ENCODE results near the gene FGF11. TPM values are rescaled to one million over a fixed set of nuclear protein-coding genes. Genes with fewer than 3 reads are reported as not detected.

FGF11 gene
- total and polyA plus RNA-seq, 4 donors, result 0.47 to 3.5 (median 0.66) TPM

DNA sequence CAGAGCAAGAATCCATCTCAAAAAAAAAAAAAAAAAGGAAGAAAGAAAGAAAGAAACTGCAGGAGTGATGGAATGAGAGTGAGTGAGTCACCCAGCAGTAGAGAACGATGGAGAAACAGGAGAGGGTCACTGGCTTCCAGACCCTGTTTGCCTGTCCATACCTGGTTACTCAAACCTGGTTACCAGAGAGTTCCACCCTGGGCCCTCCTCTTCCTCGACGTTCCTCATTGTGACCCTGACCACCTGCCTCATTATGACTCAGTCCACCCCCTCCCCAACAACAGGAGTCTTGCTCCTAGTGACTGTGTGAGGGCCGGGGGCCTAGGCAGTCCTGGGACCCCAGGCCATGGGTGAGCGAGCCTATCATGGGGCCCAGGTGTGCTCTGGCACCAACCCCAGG lies 10.8 kb upstream of the FGF11 start, which contains the start of gene SPEM3:
TSS of gene SPEM3 (plus strand) at position 301 of the 400 bp plus-strand sequence. CDS start at position 347, 46 bp downstream.
- no peaks in the 10 kb centered on the region for H3K9me3 ChIP-seq (ENCODE audit: control insufficient read depth in 4 of 4, insufficient read depth in 3 of 4, low read length in 3 of 4)
- H3K27ac ChIP-seq (ENCODE audit: low read depth in 1 of 2, low read length in 1 of 2), result no peak within 1 kb of the TSS
- 72 to 80% methylated on average over 5 of the region's 5 CpGs for WGBS, 2 donors
- no peaks in the 10 kb centered on the region for H3K36me3 ChIP-seq (ENCODE audit: control insufficient read depth in 4 of 4, insufficient read depth in 4 of 4, low read length in 4 of 4)
- H3K4me1 ChIP-seq (ENCODE audit: control insufficient read depth in 5 of 5, insufficient read depth in 5 of 5, low read length in 5 of 5), result no peaks in the 10 kb centered on the region
- no peak within 1 kb of the TSS for H3K4me3 ChIP-seq
- no peak for TF ChIP-seq CTCF (IDR thresholded peaks at IDR 0.05; ENCODE audit: control extremely low read depth, extremely low read depth)
- no peak within 1 kb of the TSS for H3K9ac ChIP-seq (ENCODE audit: insufficient read depth in 1 of 2, low read length in 2 of 2)
- no peaks in the 10 kb centered on the region for H3K27me3 ChIP-seq (ENCODE audit: control insufficient read depth in 3 of 3, insufficient read depth in 3 of 3, low read length in 2 of 3)
- DNase-seq, result no peak
- no peak for ATAC-seq (ENCODE audit: insufficient read depth, low FRiP score)

- no peaks in the 10 kb centered on the region for H3K36me3 ChIP-seq (ENCODE audit: control insufficient read depth in 4 of 4, insufficient read depth in 4 of 4, low read length in 4 of 4)
- DNase-seq (no peak), ATAC-seq (ENCODE audit: insufficient read depth, low FRiP score) (no peak)
- 91 to 96% methylated on average over 10 of the region's 10 CpGs for WGBS, 2 donors
- peaks cover 0 to 10% (median 0%) of the 10 kb centered on the region in 3 donors for H3K27me3 ChIP-seq (ENCODE audit: control insufficient read depth in 3 of 3, insufficient read depth in 3 of 3, low read length in 2 of 3)
- no peaks in the 10 kb centered on the region for H3K4me1 ChIP-seq (ENCODE audit: control insufficient read depth in 5 of 5, insufficient read depth in 5 of 5, low read length in 5 of 5)
- H3K9me3 ChIP-seq (ENCODE audit: control insufficient read depth in 4 of 4, insufficient read depth in 3 of 4, low read length in 3 of 4), result no peaks in the 10 kb centered on the region
- no peak overlapping the region for H3K4me3 ChIP-seq
- TF ChIP-seq CTCF (IDR thresholded peaks at IDR 0.05; ENCODE audit: control extremely low read depth, extremely low read depth), result no peak
- H3K27ac ChIP-seq (ENCODE audit: low read depth in 1 of 2, low read length in 1 of 2), result no peak overlapping the region
- H3K9ac ChIP-seq (ENCODE audit: insufficient read depth in 1 of 2, low read length in 2 of 2), result no peak overlapping the region
Observed at GRCh38 chr17:7429722-7430121, 9.6 kb upstream of the FGF11 start.

DNA sequence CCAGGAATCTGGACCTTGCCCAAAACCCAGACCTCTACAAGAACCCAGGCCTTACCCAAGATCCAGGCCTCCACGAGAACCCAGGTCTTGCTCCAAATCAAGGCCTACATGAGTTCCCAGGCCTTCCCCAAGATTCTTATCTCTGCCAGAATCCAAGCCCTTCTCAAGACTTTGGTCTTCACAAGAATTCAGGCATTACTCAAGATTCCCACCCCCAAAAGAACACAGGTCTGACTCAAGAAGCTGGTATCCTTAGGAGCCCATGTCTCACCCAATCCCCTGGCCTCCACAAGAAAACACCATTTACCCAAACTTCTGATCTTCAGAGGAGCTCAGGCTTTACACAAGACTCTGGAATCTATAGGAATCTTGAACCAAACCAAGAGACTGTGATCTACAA lies 8.1 kb upstream of the FGF11 start:
- WGBS, 2 donors, result 91 to 95% methylated on average over 1 of the region's 1 CpG
- no peak overlapping the region for H3K27ac ChIP-seq (ENCODE audit: low read depth in 1 of 2, low read length in 1 of 2)
- DNase-seq, result no peak

More for the DNA sequence above, 8.1 kb upstream of the FGF11 start:
- Histone ChIP-seq H3K4me1 (ENCODE audit: control insufficient read depth in 5 of 5, insufficient read depth in 5 of 5, low read length in 5 of 5) (peaks cover 0 to 7% (median 0%) of the 10 kb centered on the region in 5 donors), H3K9me3 (ENCODE audit: control insufficient read depth in 4 of 4, insufficient read depth in 3 of 4, low read length in 3 of 4) (no peaks in the 10 kb centered on the region), H3K4me3 (no peak overlapping the region), H3K27me3 (ENCODE audit: control insufficient read depth in 3 of 3, insufficient read depth in 3 of 3, low read length in 2 of 3) (peaks cover 0 to 25% (median 9%) of the 10 kb centered on the region in 3 donors), H3K9ac (ENCODE audit: insufficient read depth in 1 of 2, low read length in 2 of 2) (no peak overlapping the region), H3K36me3 (ENCODE audit: control insufficient read depth in 4 of 4, insufficient read depth in 4 of 4, low read length in 4 of 4) (no peaks in the 10 kb centered on the region)
- no peak for ATAC-seq (ENCODE audit: insufficient read depth, low FRiP score)
- TF ChIP-seq CTCF (IDR thresholded peaks at IDR 0.05; ENCODE audit: control extremely low read depth, extremely low read depth), result no peak

Measured in lung (tissue), 12 donors.